ENCODE data around the gene PRKCA. TPM values are rescaled to one million over a fixed set of nuclear protein-coding genes. Genes with fewer than 3 reads are reported as not detected.

The PRKCA gene
- total RNA-seq, 1 experiment from 2014 or later, result 29.5 TPM

DNA sequence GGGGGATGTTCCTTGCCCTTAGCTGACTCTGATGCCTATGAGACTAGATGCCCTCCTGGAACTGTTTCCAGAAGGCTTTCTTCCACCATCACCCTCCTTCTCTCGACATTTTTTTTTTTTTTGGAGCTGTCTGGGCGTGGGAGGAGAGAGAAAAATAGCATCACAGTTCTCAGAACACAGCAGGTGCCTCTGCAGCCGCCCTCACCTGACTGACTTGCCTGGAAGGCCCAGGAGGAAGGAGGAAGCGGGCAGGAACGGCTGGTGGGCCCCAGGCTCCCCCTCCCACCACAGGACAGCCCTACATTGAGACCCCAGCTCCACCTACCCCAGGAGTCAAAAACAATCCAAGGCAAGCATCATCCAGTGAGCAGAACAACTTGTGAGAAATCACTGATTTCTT, 512.2 kb downstream of the PRKCA start:
- ATAC-seq (0 out of 2 replicates have a peak, but pooled peaks have one; percentile 18), DNase-seq (ENCODE audit: low spot score) (no peak)
- CTCF ChIA-PET, result interaction anchor here (0.7 to 1.4 kb wide), 4 partner anchors 15 to 210 kb away, joined by 3 to 5 read pairs (median 4); no protein-coding TSS in a partner anchor
- Mint-ChIP-seq H3K9me3 (peaks cover 25% of the 10 kb centered on the region), H3K27ac (no peak overlapping the region), H3K4me3 (no peak overlapping the region), H3K36me3 (peaks cover 11% of the 10 kb centered on the region), H3K27me3 (ENCODE audit: low read depth) (no peaks in the 10 kb centered on the region), H3K4me1 (no peaks in the 10 kb centered on the region)
- POLR2A ChIA-PET, result no interaction called here
- TF ChIP-seq KAT7 (CRISPR knock-in tag; IDR thresholded peaks at IDR 0.05; ENCODE audit: borderline replicate concordance) (no peak), ZNF416 (CRISPR knock-in tag; IDR thresholded peaks at IDR 0.05) (no peak), JAZF1 (CRISPR knock-in tag; IDR thresholded peaks at IDR 0.05) (no peak), ZBTB21 (CRISPR knock-in tag; IDR thresholded peaks at IDR 0.05; ENCODE audit: borderline replicate concordance) (no peak), MYBL2 (CRISPR knock-in tag; IDR thresholded peaks at IDR 0.05) (no peak), CREM (CRISPR knock-in tag; IDR thresholded peaks at IDR 0.05) (no peak), NR2C2 (CRISPR knock-in tag; IDR thresholded peaks at IDR 0.05) (no peak), NR1H2 (CRISPR knock-in tag; IDR thresholded peaks at IDR 0.05) (no peak)
- TF ChIP-seq, protein P1, sequence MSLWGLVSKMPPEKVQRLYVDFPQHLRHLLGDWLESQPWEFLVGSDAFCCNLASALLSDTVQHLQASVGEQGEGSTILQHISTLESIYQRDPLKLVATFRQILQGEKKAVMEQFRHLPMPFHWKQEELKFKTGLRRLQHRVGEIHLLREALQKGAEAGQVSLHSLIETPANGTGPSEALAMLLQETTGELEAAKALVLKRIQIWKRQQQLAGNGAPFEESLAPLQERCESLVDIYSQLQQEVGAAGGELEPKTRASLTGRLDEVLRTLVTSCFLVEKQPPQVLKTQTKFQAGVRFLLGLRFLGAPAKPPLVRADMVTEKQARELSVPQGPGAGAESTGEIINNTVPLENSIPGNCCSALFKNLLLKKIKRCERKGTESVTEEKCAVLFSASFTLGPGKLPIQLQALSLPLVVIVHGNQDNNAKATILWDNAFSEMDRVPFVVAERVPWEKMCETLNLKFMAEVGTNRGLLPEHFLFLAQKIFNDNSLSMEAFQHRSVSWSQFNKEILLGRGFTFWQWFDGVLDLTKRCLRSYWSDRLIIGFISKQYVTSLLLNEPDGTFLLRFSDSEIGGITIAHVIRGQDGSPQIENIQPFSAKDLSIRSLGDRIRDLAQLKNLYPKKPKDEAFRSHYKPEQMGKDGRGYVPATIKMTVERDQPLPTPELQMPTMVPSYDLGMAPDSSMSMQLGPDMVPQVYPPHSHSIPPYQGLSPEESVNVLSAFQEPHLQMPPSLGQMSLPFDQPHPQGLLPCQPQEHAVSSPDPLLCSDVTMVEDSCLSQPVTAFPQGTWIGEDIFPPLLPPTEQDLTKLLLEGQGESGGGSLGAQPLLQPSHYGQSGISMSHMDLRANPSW (CRISPR knock-in tag; conservative IDR thresholded peaks at IDR 0.05; ENCODE audit: low read depth), result no peak
- TF ChIP-seq, protein P2, sequence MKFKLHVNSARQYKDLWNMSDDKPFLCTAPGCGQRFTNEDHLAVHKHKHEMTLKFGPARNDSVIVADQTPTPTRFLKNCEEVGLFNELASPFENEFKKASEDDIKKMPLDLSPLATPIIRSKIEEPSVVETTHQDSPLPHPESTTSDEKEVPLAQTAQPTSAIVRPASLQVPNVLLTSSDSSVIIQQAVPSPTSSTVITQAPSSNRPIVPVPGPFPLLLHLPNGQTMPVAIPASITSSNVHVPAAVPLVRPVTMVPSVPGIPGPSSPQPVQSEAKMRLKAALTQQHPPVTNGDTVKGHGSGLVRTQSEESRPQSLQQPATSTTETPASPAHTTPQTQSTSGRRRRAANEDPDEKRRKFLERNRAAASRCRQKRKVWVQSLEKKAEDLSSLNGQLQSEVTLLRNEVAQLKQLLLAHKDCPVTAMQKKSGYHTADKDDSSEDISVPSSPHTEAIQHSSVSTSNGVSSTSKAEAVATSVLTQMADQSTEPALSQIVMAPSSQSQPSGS (CRISPR knock-in tag; IDR thresholded peaks at IDR 0.05; ENCODE audit: borderline replicate concordance, low read depth), result no peak
- TF ChIP-seq, protein P3, sequence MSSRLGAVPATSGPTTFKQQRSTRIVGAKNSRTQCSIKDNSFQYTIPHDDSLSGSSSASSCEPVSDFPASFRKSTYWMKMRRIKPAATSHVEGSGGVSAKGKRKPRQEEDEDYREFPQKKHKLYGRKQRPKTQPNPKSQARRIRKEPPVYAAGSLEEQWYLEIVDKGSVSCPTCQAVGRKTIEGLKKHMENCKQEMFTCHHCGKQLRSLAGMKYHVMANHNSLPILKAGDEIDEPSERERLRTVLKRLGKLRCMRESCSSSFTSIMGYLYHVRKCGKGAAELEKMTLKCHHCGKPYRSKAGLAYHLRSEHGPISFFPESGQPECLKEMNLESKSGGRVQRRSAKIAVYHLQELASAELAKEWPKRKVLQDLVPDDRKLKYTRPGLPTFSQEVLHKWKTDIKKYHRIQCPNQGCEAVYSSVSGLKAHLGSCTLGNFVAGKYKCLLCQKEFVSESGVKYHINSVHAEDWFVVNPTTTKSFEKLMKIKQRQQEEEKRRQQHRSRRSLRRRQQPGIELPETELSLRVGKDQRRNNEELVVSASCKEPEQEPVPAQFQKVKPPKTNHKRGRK (CRISPR knock-in tag; IDR thresholded peaks at IDR 0.05; ENCODE audit: borderline replicate concordance), result no peak

DNA sequence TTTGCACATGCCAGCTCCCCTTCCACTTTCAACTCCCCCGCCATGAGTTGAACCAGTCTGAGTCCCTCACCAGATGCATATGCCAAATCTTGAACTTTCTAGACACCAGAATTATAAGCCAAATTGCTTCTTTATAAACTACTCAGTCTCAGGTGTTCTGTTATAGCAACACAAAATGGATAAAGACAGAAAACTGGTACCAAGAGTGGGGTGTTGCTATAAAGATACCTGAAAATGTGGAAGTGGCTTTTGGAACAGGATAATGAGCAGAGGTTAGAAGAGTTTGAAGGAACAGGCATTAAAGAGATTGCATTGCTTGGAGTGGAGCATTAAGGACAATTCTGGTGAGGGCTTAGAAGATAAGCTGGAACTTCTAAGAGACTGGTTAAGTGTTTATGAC, 515.3 kb downstream of the PRKCA start:
- ATAC-seq (no peak), DNase-seq (ENCODE audit: low spot score) (no peak)
- no peaks in the 10 kb centered on the region for H3K27me3 Mint-ChIP-seq (ENCODE audit: low read depth)
- ChIA-PET POLR2A (no interaction called here), CTCF (interaction anchor here (1.0 kb wide), 1 partner anchor 14 kb away, joined by 3 read pairs; no protein-coding TSS in a partner anchor)
- H3K4me1 Mint-ChIP-seq, result no peaks in the 10 kb centered on the region
- peaks cover 11% of the 10 kb centered on the region for H3K36me3 Mint-ChIP-seq
- H3K27ac Mint-ChIP-seq, result no peak overlapping the region
- H3K9me3 Mint-ChIP-seq, result peaks cover 25% of the 10 kb centered on the region
- no peak overlapping the region for H3K4me3 Mint-ChIP-seq
- TF ChIP-seq, protein P4, sequence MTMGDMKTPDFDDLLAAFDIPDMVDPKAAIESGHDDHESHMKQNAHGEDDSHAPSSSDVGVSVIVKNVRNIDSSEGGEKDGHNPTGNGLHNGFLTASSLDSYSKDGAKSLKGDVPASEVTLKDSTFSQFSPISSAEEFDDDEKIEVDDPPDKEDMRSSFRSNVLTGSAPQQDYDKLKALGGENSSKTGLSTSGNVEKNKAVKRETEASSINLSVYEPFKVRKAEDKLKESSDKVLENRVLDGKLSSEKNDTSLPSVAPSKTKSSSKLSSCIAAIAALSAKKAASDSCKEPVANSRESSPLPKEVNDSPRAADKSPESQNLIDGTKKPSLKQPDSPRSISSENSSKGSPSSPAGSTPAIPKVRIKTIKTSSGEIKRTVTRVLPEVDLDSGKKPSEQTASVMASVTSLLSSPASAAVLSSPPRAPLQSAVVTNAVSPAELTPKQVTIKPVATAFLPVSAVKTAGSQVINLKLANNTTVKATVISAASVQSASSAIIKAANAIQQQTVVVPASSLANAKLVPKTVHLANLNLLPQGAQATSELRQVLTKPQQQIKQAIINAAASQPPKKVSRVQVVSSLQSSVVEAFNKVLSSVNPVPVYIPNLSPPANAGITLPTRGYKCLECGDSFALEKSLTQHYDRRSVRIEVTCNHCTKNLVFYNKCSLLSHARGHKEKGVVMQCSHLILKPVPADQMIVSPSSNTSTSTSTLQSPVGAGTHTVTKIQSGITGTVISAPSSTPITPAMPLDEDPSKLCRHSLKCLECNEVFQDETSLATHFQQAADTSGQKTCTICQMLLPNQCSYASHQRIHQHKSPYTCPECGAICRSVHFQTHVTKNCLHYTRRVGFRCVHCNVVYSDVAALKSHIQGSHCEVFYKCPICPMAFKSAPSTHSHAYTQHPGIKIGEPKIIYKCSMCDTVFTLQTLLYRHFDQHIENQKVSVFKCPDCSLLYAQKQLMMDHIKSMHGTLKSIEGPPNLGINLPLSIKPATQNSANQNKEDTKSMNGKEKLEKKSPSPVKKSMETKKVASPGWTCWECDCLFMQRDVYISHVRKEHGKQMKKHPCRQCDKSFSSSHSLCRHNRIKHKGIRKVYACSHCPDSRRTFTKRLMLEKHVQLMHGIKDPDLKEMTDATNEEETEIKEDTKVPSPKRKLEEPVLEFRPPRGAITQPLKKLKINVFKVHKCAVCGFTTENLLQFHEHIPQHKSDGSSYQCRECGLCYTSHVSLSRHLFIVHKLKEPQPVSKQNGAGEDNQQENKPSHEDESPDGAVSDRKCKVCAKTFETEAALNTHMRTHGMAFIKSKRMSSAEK (CRISPR knock-in tag; IDR thresholded peaks at IDR 0.05; ENCODE audit: borderline replicate concordance), result no peak
- TF ChIP-seq, protein P5, sequence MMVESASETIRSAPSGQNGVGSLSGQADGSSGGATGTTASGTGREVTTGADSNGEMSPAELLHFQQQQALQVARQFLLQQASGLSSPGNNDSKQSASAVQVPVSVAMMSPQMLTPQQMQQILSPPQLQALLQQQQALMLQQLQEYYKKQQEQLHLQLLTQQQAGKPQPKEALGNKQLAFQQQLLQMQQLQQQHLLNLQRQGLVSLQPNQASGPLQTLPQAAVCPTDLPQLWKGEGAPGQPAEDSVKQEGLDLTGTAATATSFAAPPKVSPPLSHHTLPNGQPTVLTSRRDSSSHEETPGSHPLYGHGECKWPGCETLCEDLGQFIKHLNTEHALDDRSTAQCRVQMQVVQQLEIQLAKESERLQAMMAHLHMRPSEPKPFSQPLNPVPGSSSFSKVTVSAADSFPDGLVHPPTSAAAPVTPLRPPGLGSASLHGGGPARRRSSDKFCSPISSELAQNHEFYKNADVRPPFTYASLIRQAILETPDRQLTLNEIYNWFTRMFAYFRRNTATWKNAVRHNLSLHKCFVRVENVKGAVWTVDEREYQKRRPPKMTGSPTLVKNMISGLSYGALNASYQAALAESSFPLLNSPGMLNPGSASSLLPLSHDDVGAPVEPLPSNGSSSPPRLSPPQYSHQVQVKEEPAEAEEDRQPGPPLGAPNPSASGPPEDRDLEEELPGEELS (CRISPR knock-in tag; IDR thresholded peaks at IDR 0.05), result no peak
- TF ChIP-seq, protein P6, sequence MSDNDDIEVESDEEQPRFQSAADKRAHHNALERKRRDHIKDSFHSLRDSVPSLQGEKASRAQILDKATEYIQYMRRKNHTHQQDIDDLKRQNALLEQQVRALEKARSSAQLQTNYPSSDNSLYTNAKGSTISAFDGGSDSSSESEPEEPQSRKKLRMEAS (CRISPR knock-in tag; IDR thresholded peaks at IDR 0.05), result no peak
- TF ChIP-seq, protein P7, sequence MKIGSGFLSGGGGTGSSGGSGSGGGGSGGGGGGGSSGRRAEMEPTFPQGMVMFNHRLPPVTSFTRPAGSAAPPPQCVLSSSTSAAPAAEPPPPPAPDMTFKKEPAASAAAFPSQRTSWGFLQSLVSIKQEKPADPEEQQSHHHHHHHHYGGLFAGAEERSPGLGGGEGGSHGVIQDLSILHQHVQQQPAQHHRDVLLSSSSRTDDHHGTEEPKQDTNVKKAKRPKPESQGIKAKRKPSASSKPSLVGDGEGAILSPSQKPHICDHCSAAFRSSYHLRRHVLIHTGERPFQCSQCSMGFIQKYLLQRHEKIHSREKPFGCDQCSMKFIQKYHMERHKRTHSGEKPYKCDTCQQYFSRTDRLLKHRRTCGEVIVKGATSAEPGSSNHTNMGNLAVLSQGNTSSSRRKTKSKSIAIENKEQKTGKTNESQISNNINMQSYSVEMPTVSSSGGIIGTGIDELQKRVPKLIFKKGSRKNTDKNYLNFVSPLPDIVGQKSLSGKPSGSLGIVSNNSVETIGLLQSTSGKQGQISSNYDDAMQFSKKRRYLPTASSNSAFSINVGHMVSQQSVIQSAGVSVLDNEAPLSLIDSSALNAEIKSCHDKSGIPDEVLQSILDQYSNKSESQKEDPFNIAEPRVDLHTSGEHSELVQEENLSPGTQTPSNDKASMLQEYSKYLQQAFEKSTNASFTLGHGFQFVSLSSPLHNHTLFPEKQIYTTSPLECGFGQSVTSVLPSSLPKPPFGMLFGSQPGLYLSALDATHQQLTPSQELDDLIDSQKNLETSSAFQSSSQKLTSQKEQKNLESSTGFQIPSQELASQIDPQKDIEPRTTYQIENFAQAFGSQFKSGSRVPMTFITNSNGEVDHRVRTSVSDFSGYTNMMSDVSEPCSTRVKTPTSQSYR (CRISPR knock-in tag; IDR thresholded peaks at IDR 0.05), result no peak
- TF ChIP-seq KAT7 (CRISPR knock-in tag; IDR thresholded peaks at IDR 0.05; ENCODE audit: borderline replicate concordance) (no peak), HMGA2 (CRISPR knock-in tag; IDR thresholded peaks at IDR 0.05) (no peak)
- TF ChIP-seq, protein P8, sequence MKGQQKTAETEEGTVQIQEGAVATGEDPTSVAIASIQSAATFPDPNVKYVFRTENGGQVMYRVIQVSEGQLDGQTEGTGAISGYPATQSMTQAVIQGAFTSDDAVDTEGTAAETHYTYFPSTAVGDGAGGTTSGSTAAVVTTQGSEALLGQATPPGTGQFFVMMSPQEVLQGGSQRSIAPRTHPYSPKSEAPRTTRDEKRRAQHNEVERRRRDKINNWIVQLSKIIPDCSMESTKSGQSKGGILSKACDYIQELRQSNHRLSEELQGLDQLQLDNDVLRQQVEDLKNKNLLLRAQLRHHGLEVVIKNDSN (CRISPR knock-in tag; IDR thresholded peaks at IDR 0.05), result no peak

All from WTC11 (cell line).